Vagina (tissue), 2 donors: ENCODE data around the gene RABGGTA. TPM values are rescaled to one million over a fixed set of nuclear protein-coding genes. Genes with fewer than 3 reads are reported as not detected.
"Not testable (repeated sequence)": the region's sequence is repeated elsewhere in the genome, so short reads cannot be mapped to it uniquely, and the experiment has no call there.

Experiments used
- DNase-seq, 2 donors: peaks; one replicate each; pipeline ENCODE4 v3.0.0-alpha.2; 2017; ENCODE audit errors: extremely low spot score in 2 of 2
- H3K27ac ChIP-seq: fragments of 200-600 bp; sonication (generic); one replicate; pipeline ENCODE4 v1.5.1; 2019
- H3K27me3 ChIP-seq: fragments of 200-600 bp; sonication (generic); one replicate; pipeline ENCODE4 v1.5.1; 2019
- H3K36me3 ChIP-seq, 2 donors: fragments of 200-600 bp; sonication (generic); one replicate each; pipeline ENCODE4 v1.5.1; 2017 to 2019
- H3K4me1 ChIP-seq: fragments of 200-600 bp; sonication (generic); one replicate; pipeline ENCODE4 v1.5.1; 2019
- H3K4me3 ChIP-seq, 2 donors: fragments of 200-600 bp; sonication (generic); 1 replicate in 1 of 2; 2 replicates in 1 of 2; pipeline ENCODE4 v1.5.1; 2016 to 2019
- H3K9me3 ChIP-seq: fragments of 200-600 bp; sonication (generic); one replicate; pipeline ENCODE4 v1.5.1; 2019
- CTCF ChIP-seq, 3 experiments: fragments of 450-650 bp in 2 of 3; fragments of 200-600 bp in 1 of 3; sonication (generic) in 1 of 3; IDR thresholded peaks; one replicate each; pipeline ENCODE4 v1.5.1; 2017 to 2019; ENCODE audit warnings: antibody characterized with exemption in 3 of 3, mild to moderate bottlenecking in 2 of 3, moderate library complexity in 2 of 3
- POLR2A ChIP-seq, 2 donors: fragments of 450-650 bp; IDR thresholded peaks; one replicate each; pipeline ENCODE4 v1.6.1; 2017; ENCODE audit warnings: antibody characterized with exemption in 2 of 2, mild to moderate bottlenecking in 2 of 2, moderate library complexity in 2 of 2
- POLR2AphosphoS5 ChIP-seq, 2 donors: sonication (generic); formaldehyde crosslinking; IDR thresholded peaks; one replicate each; pipeline ENCODE4 v1.9.0; 2017; ENCODE audit warnings: antibody characterized with exemption in 2 of 2, mild to moderate bottlenecking in 2 of 2, low read depth in 1 of 2; ENCODE audit not compliant: insufficient read depth in 1 of 2
- intact Hi-C: fragments of 100-400 bp; cut with DNase I; formaldehyde crosslinking; loops from one replicate; pipeline ENCODE4 v1.15.1; 2023
- total RNA-seq: library from RNA; depleted of rRNA; stranded (reverse); fragments of >200 nt; gene quantifications from one replicate; pipeline ENCODE4 v1.2.3, GENCODE V29; 2016

Gene RABGGTA
- total RNA-seq, 1 donor from 2014 or later, result 43.5 TPM

GRCh38 chr14:24228902-24229301 lies 42.5 kb downstream of the RABGGTA start:
- TF ChIP-seq POLR2A (IDR thresholded peaks at IDR 0.05), result no peak
- H3K4me1 ChIP-seq, result peaks cover 26% of the 10 kb centered on the region
- intact Hi-C loops, result no loop called here
- H3K36me3 ChIP-seq, result peaks cover 0 to 3% of the 10 kb centered on the region in 2 donors
- DNase-seq, result no peak
- H3K27me3 ChIP-seq, result no peaks in the 10 kb centered on the region
- no peak overlapping the region for H3K27ac ChIP-seq
- no peaks in the 10 kb centered on the region for H3K9me3 ChIP-seq
- no peak overlapping the region for H3K4me3 ChIP-seq

GRCh38 chr14:24226473-24226872 lies 44.9 kb downstream of the RABGGTA start:
- DNase-seq, result no peak
- peaks cover 11% of the 10 kb centered on the region for H3K4me1 ChIP-seq
- no peak overlapping the region for H3K4me3 ChIP-seq
- no peaks in the 10 kb centered on the region for H3K27me3 ChIP-seq
- peaks cover 0 to 3% of the 10 kb centered on the region in 2 donors for H3K36me3 ChIP-seq
- no peaks in the 10 kb centered on the region for H3K9me3 ChIP-seq
- intact Hi-C loops, result no loop called here
- no peak overlapping the region for H3K27ac ChIP-seq
- TF ChIP-seq POLR2AphosphoS5 (IDR thresholded peaks at IDR 0.05; ENCODE audit: insufficient read depth in 1 of 2, low read depth in 1 of 2), result no peak

GRCh38 chr14:24224618-24225071 lies 46.8 kb downstream of the RABGGTA start:
- intact Hi-C loops, result no loop called here
- Histone ChIP-seq H3K36me3 (peaks cover 0 to 3% of the 10 kb centered on the region in 2 donors), H3K27me3 (no peaks in the 10 kb centered on the region), H3K9me3 (no peaks in the 10 kb centered on the region), H3K4me1 (no peaks in the 10 kb centered on the region), H3K4me3 (no peak overlapping the region), H3K27ac (no peak overlapping the region)
- DNase-seq, result no peak
- no peak for TF ChIP-seq POLR2A (IDR thresholded peaks at IDR 0.05)
- TF ChIP-seq CTCF (IDR thresholded peaks at IDR 0.05), result no peak
- no peak for TF ChIP-seq POLR2AphosphoS5 (IDR thresholded peaks at IDR 0.05; ENCODE audit: insufficient read depth in 1 of 2, low read depth in 1 of 2)

- H3K4me3 ChIP-seq, H3K27ac ChIP-seq, H3K9me3 ChIP-seq, H3K4me1 ChIP-seq, H3K27me3 ChIP-seq, DNase-seq, H3K36me3 ChIP-seq, intact Hi-C loops: not testable (repeated sequence)
Measured at GRCh38 chr14:24222987-24223386, 48.4 kb downstream of the RABGGTA start.

- Histone ChIP-seq H3K27me3 (no peaks in the 10 kb centered on the region), H3K4me3 (no peak overlapping the region), H3K36me3 (no peaks in the 10 kb centered on the region), H3K9me3 (no peaks in the 10 kb centered on the region), H3K4me1 (peaks cover 14% of the 10 kb centered on the region), H3K27ac (no peak overlapping the region)
- intact Hi-C loops, result no loop called here
- no peak for TF ChIP-seq POLR2A (IDR thresholded peaks at IDR 0.05)
- no peak for TF ChIP-seq CTCF (IDR thresholded peaks at IDR 0.05)
- TF ChIP-seq POLR2AphosphoS5 (IDR thresholded peaks at IDR 0.05; ENCODE audit: insufficient read depth in 1 of 2, low read depth in 1 of 2), result no peak
- no peak for DNase-seq
Measured at GRCh38 chr14:24219521-24219920, 51.9 kb downstream of the RABGGTA start.

GRCh38 chr14:24219080-24219479 lies 52.3 kb downstream of the RABGGTA start:
- Histone ChIP-seq H3K36me3 (no peaks in the 10 kb centered on the region), H3K27me3 (no peaks in the 10 kb centered on the region), H3K9me3 (no peaks in the 10 kb centered on the region), H3K4me1 (peaks cover 19% of the 10 kb centered on the region), H3K4me3 (no peak overlapping the region), H3K27ac (no peak overlapping the region)
- intact Hi-C loops, result no loop called here
- TF ChIP-seq CTCF (IDR thresholded peaks at IDR 0.05) (no peak), POLR2A (IDR thresholded peaks at IDR 0.05) (no peak), POLR2AphosphoS5 (IDR thresholded peaks at IDR 0.05; ENCODE audit: insufficient read depth in 1 of 2, low read depth in 1 of 2) (no peak)
- no peak for DNase-seq

- DNase-seq, H3K27ac ChIP-seq, H3K27me3 ChIP-seq, H3K4me3 ChIP-seq, intact Hi-C loops, H3K9me3 ChIP-seq, H3K36me3 ChIP-seq: not testable (repeated sequence)
- H3K4me1 ChIP-seq, result peaks cover 31% of the 10 kb centered on the region
Measured at GRCh38 chr14:24216876-24217275, 54.5 kb downstream of the RABGGTA start.
